Left ventricle myocardium inferior (tissue), 1 donor: ENCODE measurements around the gene UACA. TPM values are rescaled to one million over a fixed set of nuclear protein-coding genes. Genes with fewer than 3 reads are reported as not detected.

Experiments
- DNase-seq: peaks from one replicate; pipeline ENCODE4 v3.0.0-alpha.2; 2020
- H3K27ac ChIP-seq: fragments of 200-600 bp; replicated peaks from 2 replicates; pipeline ENCODE4 v1.8.0; 2021
- H3K27me3 ChIP-seq: fragments of 200-600 bp; 2 replicates; pipeline ENCODE4 v1.8.0; 2021; ENCODE audit warnings: low read depth
- H3K36me3 ChIP-seq: fragments of 200-600 bp; 2 replicates; pipeline ENCODE4 v1.8.0; 2021
- H3K4me1 ChIP-seq: fragments of 200-600 bp; 2 replicates; pipeline ENCODE4 v1.8.0; 2021
- H3K4me3 ChIP-seq: fragments of 200-600 bp; 2 replicates; pipeline ENCODE4 v1.8.0; 2021; ENCODE audit warnings: mild to moderate bottlenecking, moderate library complexity
- H3K9me3 ChIP-seq: fragments of 200-600 bp; replicated peaks from 2 replicates; pipeline ENCODE4 v1.8.0; 2021
- CTCF ChIP-seq: fragments of 200-600 bp; IDR thresholded peaks from 2 replicates; pipeline ENCODE4 v1.8.0; 2021; ENCODE audit warnings: antibody characterized with exemption, mild to moderate bottlenecking, borderline replicate concordance
- intact Hi-C: fragments of 100-400 bp; cut with micrococcal nuclease; formaldehyde crosslinking; loops from one replicate; pipeline ENCODE4 v1.11.0; 2022
- total RNA-seq: library from RNA; stranded (reverse); fragmentation: NEBNext Ultra II Directional; extraction: Animal tissue kit (Norgen Biotek cat#: 25700); gene quantifications from one replicate; pipeline ENCODE4 v1.2.1, GENCODE V29; 2021
- donor health status: DM: no; HTN: yes; CAD: no; lungs with severe emphysema.

The UACA gene
- total RNA-seq, 1 donor from 2014 or later: 33.7 TPM

DNA sequence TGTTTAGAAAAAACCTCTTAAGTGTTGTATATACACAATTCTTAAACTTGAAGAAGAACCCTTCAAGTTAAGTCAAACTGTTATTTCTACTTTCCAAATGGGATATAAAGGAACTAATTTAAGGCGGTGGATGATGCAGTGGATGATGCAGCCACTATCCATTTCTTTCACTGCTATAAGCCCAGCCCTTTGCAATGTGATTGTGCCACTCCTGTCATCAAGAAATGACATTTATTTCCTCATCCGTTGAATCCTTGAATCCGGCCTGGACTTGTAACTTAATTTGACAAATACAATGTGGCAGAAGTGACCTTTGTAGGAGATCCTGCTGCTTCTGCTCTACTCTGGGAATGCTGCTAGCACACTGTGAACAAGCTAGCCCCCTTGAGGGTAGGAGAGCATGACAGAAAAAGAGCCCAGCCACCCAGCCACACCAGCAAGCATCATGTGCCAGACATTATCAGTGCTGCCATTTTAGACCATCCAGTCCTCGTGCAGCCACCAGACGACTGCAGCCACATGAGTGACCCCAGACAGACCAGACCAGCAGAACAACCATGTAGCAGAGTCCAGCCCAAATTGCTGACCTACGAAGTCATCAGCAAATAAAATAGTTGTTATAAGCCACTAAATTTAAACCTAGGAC, 47.4 kb downstream of the UACA start:
- intact Hi-C loops: no loop called here
- Histone ChIP-seq H3K27me3 (no peaks in the 10 kb centered on the region), H3K4me1 (peaks cover 86% of the 10 kb centered on the region), H3K27ac (peak overlapping the region; percentile 62), H3K36me3 (no peaks in the 10 kb centered on the region), H3K9me3 (no peaks in the 10 kb centered on the region), H3K4me3 (no peak overlapping the region)
- no peak for DNase-seq
- TF ChIP-seq CTCF: no peak

DNA sequence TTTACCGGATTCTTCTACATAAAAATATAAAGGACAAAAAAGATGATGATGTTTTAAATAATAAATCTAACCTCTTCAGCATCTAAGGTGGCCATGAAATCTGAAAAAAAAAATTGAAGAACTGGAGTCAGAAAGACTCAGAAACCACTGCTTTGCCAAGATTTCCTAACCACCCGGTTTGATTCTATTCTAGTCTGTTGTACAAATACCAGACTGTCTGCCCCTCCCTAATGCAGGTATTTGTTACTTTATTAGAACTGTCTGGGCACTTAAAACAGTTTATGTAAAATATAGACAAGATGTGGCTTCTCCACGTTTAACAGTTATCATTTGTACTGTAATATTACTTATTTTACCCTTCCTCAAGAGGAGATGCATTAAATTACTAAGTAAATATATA, 48.8 kb downstream of the UACA start:
- peaks cover 76% of the 10 kb centered on the region for H3K4me1 ChIP-seq
- peak overlapping the region; percentile 11 for H3K4me3 ChIP-seq
- peak overlapping the region; percentile 62 for H3K27ac ChIP-seq
- no peak for DNase-seq
- intact Hi-C loops: no loop called here
- H3K27me3 ChIP-seq: no peaks in the 10 kb centered on the region
- TF ChIP-seq CTCF: no peak
- no peaks in the 10 kb centered on the region for H3K36me3 ChIP-seq
- no peaks in the 10 kb centered on the region for H3K9me3 ChIP-seq

DNA sequence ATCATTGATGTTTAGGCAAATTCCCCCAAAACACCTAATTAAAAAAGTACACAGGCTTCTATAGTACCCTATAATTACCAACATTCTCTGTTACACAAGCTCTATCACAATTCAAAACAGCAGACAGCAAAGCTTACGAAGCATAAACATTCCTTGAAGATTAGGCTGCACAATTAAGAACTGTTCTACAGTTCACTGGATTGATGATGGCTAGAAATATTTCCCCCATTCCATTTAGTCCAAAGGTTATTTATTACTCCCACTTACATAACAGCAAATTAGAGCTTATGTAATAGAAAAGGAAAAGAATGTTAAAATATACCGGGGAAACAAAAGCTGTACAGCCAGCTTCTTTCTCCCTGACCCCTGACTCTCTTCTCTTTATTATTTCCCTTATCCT, 49.3 kb downstream of the UACA start:
- Histone ChIP-seq H3K4me3 (peak overlapping the region; percentile 11), H3K4me1 (peaks cover 70% of the 10 kb centered on the region), H3K9me3 (no peaks in the 10 kb centered on the region), H3K36me3 (no peaks in the 10 kb centered on the region), H3K27me3 (no peaks in the 10 kb centered on the region), H3K27ac (peak overlapping the region; percentile 62)
- no peak for DNase-seq
- TF ChIP-seq CTCF: no peak
- intact Hi-C loops: no loop called here

DNA sequence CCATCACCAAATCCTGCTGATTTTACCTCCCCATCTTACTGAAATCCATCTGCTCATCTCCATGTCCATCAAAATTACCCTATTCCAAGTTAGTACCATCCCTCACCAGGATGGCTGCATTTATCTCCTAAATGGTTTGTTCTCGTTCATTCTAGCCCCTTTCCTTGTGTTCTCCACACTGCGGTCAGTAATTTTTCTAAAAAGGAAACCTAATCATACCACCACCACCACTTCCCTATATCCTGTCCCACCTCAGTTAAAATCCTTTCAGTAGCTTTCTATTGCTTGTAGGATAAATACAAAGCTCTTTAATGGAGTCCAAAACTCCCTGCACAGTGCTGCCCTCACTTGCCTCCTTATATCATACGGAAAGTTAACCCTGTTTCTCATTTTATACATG, 51.1 kb downstream of the UACA start:
- no peak for DNase-seq
- H3K4me3 ChIP-seq: no peak overlapping the region
- H3K27me3 ChIP-seq: no peaks in the 10 kb centered on the region
- H3K9me3 ChIP-seq: peaks cover 7% of the 10 kb centered on the region
- peaks cover 3% of the 10 kb centered on the region for H3K36me3 ChIP-seq
- TF ChIP-seq CTCF: no peak
- H3K4me1 ChIP-seq: peaks cover 56% of the 10 kb centered on the region
- intact Hi-C loops: no loop called here
- no peak overlapping the region for H3K27ac ChIP-seq

- Histone ChIP-seq H3K9me3 (peaks cover 14% of the 10 kb centered on the region), H3K4me1 (peaks cover 51% of the 10 kb centered on the region), H3K27me3 (no peaks in the 10 kb centered on the region), H3K27ac (no peak overlapping the region), H3K4me3 (no peak overlapping the region), H3K36me3 (peaks cover 3% of the 10 kb centered on the region)
- DNase-seq: no peak
- no peak for TF ChIP-seq CTCF
- intact Hi-C loops: no loop called here
These were observed 52.6 kb downstream of the UACA start for GRCh38 chr15:70710714-70711113.
